Myocyte (in vitro differentiated cells): ENCODE results near the gene CCDC92B. TPM values are rescaled to one million over a fixed set of nuclear protein-coding genes. Genes with fewer than 3 reads are reported as not detected.
"Not testable (repeated sequence)": the region's sequence is repeated elsewhere in the genome, so short reads cannot be mapped to it uniquely, and the experiment has no call there.

Experiments
- DNase-seq: peaks from one replicate; pipeline ENCODE4 v3.0.0-alpha.2; 2012; ENCODE audit warnings: low read depth
- polyA plus RNA-seq: library from polyadenylated mRNA; unstranded; fragments of >200 nt; gene quantifications from one replicate; pipeline ENCODE4 v1.2.1, GENCODE V29; 2012; ENCODE audit warnings: missing spikeins
- total RNA-seq: library from RNA; depleted of rRNA; stranded (reverse); fragments of >200 nt; gene quantifications from 2 replicates; pipeline ENCODE4 v1.2.3, GENCODE V29; 2014

The CCDC92B gene
- not detected in 2 replicates for total RNA-seq
- not detected for polyA plus RNA-seq

GRCh38 chr17:2749058-2749783 is at the start of gene CCDC92B:
CCDC92B (minus strand) TSS chr17:2749652; CDS start chr17:2735145, 14,507 bp downstream.
- DNase-seq = no peak

- no peak for DNase-seq
These were observed 49.2 kb upstream of the CCDC92B start for GRCh38 chr17:2798678-2799077.

- DNase-seq = no peak
These were observed 48.7 kb upstream of the CCDC92B start for GRCh38 chr17:2798188-2798587.

- no peak for DNase-seq
These were observed 48.2 kb upstream of the CCDC92B start for GRCh38 chr17:2797637-2798036.

- DNase-seq = no peak
These were observed 47.8 kb upstream of the CCDC92B start for GRCh38 chr17:2797226-2797625.

DNA sequence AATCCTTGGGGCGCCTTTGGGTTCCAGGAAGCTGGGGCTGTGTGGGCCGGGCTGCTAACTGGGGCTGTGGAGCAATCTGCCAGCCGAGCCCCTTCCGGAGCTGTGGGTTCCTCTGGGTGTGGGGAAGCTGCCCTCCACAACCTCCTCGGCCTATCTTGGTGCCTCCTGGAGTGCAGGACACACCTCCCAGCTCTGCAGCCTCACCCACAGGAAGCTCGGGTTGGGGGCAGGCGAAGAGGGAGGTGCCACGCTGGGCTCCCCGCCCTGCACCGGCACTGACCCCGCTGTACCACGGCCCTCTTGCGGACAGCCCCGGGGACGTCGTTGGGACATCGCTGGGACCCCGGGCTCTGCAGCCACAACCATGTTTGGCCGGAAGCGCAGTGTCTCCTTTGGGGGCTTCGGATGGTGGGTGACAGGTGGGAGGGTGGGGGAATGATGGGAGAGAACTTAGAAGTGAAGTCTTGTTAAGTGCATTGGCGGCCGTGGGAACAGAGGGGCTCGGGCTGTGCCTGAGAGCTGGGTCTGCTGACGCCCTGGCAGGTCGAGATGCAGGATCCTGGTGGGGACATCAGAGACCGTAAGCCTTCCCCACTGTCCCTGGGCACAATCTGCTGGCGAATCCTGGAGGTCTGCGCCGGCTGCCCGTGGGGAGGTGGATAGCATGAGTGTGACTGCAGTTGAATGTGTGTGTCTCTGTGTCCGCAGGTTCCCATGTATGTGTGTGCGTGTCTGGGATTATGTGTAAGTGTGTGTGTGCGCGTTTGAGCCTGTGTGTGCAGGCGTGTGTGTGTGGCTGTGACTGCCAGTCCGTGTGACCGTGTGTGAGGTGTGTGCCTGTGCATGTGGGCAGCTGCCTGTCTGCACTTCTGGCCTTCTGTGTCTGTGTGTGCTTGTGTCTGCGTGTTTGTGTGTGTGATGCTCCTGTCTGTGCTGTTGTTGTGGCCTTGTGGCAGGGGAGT is 47.0 kb upstream of the CCDC92B start, which contains the start of gene RAP1GAP2:
RAP1GAP2 (plus strand) TSS at position 275 of the 962 bp plus-strand sequence; CDS start at position 365, 90 bp downstream.
- no peak for DNase-seq

DNA sequence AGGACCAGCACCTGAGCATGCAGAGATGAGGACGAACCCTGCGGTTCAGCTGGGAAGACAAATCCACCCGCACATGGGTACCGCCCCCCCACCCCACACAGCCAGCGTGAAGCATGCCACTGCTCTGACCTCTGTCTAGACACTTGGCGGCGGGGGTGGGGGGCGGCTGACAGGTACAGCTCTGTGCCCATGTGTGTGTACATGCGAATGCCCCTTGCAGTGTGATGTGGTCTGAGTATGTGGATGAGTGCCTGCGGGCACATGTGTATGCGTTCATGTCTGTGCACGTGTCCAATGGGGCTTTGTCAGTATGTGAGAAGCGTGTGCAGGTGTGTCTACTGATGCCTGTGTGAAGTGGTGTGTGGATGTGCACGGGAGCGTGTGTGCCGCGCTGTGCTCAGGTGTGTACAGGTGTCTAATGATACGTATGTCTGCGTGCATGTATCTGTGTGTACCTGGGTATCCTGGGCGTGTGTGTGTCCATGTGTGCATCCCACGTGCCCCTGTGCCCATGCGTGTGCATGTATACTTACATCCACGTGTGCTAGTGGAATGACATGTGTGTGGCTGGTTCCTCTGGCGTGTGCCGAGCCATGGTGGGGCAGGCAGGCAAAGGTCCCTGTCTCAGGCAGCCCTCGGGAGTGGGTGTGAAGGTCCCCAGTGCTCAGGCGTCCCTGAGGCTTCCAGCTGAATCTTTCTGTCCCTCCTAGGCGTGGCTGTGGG is 46.1 kb upstream of the CCDC92B start:
- DNase-seq = no peak

GRCh38 chr17:2794111-2794803 is 44.8 kb upstream of the CCDC92B start:
- DNase-seq = no peak

- DNase-seq = no peak
These were observed 43.1 kb upstream of the CCDC92B start for GRCh38 chr17:2792366-2793169.

DNA sequence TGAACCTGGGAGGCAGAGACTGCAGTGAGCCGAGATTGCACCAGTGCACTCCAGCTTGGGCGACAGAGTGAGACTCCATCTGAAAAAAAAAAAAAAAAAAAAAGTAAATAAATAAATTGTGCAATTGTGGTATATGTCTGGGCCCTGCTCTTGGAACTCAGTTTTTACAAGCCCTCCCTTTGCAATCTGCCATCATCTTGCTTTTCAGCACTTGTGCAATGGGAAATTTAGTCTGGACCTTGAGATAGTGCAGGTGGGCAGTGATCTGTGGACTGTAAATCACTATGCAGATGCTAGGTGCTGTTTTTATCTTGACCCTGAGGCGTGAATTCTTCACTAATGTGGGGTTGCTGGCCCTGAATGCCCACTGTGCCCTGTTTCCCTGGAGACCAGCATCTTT is 40.2 kb upstream of the CCDC92B start:
- no peak for DNase-seq

GRCh38 chr17:2786176-2786881 is 36.9 kb upstream of the CCDC92B start:
- DNase-seq = peak; percentile 55

DNA sequence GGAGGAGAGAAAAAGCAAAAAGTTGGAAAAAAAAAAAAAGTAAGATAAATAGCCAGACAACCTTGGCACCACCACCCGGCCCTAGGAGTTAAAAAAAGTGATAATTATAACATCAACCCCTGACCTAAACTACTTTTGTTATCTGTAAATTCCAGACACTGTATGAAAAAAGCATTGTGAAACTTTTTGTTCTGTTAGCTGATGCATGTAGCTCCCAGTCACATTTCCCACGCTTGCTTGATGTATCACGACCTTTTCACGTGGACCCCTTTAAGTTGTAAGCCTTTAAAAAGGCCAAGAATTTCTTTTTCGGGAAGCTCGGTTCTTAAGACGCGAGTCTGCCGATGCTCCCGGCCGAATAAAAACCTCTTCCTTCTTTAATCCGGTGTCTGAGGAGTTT is 35.9 kb upstream of the CCDC92B start:
- not testable (repeated sequence) for DNase-seq

DNA sequence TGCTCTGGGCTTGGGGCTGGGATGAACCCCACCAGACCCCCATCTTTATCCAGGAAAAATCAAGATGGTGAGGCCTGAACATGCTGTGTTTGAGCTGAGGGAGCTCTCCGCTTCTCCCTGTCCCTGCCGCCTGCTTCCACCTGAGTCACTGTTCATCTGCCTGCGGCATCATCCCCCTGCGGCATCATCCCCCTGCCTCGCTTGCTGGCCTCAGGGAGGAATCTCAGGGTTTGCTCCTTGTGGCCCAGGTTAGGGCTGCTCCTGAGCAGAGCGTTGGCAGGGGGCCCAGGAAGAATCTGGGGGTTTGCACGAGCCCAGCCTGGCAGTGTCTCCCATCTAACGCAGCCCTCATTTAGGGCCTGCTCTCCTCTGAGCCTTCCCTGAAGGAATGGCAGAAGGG is 35.4 kb upstream of the CCDC92B start:
- DNase-seq = no peak

DNA sequence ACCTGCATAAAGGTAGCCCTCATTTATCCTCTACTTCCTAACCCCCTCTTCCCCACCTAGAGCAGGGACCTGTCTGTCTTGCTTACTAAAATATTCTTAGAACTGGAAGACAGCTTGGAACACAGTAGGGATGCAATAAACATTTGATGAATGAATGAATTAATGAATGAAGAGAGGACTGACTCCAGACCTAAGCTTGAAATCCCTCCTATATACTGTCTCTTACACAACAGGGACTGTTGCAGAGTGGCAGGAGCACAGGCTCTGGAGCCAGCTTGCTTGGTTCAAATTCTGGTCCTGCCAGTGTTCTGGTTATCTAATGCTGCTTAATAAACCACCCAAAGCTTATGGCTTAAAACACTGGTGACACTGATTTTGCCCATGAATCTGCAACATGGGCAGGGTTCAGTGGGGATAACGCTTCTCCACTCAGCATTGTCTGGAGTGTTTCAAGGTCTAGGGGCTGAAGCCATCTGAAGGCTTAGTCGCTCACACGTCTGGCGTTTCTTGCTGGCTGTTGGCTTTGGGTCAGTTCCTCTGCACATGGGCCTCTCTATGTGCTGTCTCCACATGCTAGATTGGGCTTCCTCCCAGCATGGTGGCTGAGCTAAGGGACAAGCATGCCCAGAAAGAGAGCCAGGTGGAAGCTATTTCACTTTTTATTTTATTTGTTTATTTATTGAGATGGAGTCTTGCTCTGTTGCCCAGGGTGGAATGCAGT is 34.0 kb upstream of the CCDC92B start:
- DNase-seq = no peak

DNA sequence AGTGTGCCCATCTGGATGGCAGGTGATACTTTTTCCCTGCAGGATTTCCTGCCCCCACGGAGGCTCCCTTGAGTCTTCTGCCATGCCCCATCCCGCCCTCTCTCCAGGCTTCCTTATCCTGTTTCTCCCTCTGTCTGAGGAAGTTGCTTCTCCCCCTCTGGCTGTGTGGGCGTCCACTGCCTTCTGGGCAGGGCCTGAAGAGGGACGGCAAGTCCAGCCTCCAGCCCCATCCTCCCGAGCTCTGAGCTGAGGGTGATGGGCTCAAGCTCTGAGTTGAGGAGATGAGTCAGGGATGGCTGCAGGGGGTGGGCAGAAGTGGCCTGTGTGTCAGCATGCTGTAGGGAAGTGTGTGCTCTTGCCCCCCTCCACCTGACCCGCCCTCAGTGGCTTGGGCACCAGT is 32.6 kb upstream of the CCDC92B start:
- DNase-seq = no peak

DNA sequence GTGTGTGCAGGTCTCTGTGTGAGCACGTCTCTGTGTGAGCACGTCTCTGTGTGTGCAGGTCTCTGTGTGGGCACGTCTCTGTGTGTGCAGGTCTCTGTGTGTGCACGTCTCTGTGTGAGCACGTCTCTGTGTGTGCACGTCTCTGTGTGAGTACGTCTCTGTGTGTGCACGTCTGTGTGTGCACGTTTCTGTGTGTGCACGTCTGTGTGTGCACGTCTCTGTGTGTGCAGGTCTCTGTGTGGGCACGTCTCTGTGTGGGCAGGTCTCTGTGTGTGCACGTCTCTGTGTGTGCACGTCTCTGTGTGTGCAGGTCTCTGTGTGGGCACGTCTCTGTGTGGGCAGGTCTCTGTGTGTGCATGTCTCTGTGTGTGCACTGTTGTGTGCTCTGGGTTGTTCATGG is 32.1 kb upstream of the CCDC92B start:
- DNase-seq = not testable (repeated sequence)

DNA sequence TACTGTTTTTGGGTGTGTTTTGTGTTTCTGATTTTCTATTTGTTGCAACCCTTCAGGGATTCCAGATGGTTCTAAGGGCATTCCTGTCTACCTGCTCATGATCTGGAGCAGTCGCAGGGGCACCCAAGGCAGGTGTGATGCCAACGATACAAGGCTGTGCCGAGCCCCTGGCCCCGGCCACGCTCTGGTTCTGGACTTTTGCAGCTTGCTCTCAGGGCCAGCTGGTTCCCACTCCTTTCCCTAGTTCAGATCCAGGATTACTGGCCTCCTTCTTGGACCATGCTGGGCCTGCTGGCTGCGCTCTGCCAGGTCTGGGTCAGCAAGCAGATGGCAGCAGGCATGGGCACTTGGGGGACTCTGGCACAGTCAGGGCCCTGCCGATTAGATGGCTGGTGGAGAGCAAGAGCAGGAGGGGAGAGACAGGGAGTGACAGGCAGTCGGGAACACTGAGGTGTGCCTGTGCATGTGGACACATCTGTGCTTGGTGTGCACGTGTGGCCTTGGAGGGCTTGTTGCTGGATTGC is 31.5 kb upstream of the CCDC92B start:
- DNase-seq = no peak

DNA sequence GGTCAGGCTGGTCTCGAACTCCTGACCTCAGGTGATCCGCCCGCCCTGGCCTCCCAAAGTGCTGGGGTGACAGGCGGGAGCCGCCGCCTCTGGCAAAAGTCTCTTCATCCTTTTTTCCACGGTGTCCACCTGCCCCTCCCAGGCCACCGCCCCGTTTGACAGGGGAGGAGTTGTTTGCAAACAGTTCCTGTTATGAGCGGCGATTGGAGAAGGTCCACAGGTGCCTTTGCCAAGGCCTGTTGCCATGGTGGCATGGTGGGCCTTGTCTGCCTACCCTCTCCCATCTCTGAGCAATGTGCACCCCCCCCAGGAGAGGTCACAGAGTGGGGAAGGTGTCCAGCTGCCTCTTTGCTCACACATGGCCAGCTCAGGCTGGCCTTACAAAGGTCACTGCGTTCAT is 30.8 kb upstream of the CCDC92B start:
- DNase-seq = no peak
